HCT116 (cell line): ENCODE data around the gene FLNA. TPM values are rescaled to one million over a fixed set of nuclear protein-coding genes. Genes with fewer than 3 reads are reported as not detected.

Experiments used
- total RNA-seq: library from RNA; stranded (reverse); gene quantifications from one replicate; pipeline ENCODE4 v1.2.1, GENCODE V29; 2021; ENCODE audit not compliant: unreplicated experiment

Gene FLNA
- total RNA-seq, 1 experiment from 2014 or later: 546 TPM

Other genes starting within 250 kb of the FLNA start
- gene OPN1LW, start 230.4 kb downstream of the FLNA start, total RNA-seq: not detected
- not detected for gene OPN1MW, start 192.0 kb downstream of the FLNA start, total RNA-seq
- gene OPN1MW2, start 154.9 kb downstream of the FLNA start, total RNA-seq: not detected
- gene OPN1MW3, start 117.1 kb downstream of the FLNA start, total RNA-seq: not detected
- not detected for gene TEX28, start 79.5 kb downstream of the FLNA start, total RNA-seq
- gene TKTL1, start 78.8 kb downstream of the FLNA start, total RNA-seq: 0.34 TPM
- gene EMD, start 4.7 kb upstream of the FLNA start, total RNA-seq: 102 TPM
- gene RPL10, start 23.7 kb upstream of the FLNA start, total RNA-seq: 3,069 TPM
- 16.5 TPM for gene DNASE1L1, start 34.6 kb upstream of the FLNA start, total RNA-seq
- 28.0 TPM for gene TAFAZZIN, start 36.9 kb upstream of the FLNA start, total RNA-seq
- 53.4 TPM for gene ATP6AP1, start 54.0 kb upstream of the FLNA start, total RNA-seq
- 122 TPM for gene GDI1, start 62.5 kb upstream of the FLNA start, total RNA-seq
- gene FAM50A, start 69.5 kb upstream of the FLNA start, total RNA-seq: 46.5 TPM
- gene PLXNA3, start 83.6 kb upstream of the FLNA start, total RNA-seq: 89.3 TPM
- 42.8 TPM for gene LAGE3, start 104.6 kb upstream of the FLNA start, total RNA-seq
- 37.4 TPM for gene UBL4A, start 112.0 kb upstream of the FLNA start, total RNA-seq
- 16.2 TPM for gene SLC10A3, start 116.0 kb upstream of the FLNA start, total RNA-seq
- 15.6 TPM for gene FAM3A, start 141.6 kb upstream of the FLNA start, total RNA-seq
- gene G6PD, start 172.2 kb upstream of the FLNA start, total RNA-seq: 109 TPM
- 24.0 TPM for gene IKBKG, start 173.0 kb upstream of the FLNA start, total RNA-seq
- not detected for gene CTAG1A, start 210.5 kb upstream of the FLNA start, total RNA-seq
- gene CTAG1B, start 244.6 kb upstream of the FLNA start, total RNA-seq: not detected